RWPE1 (cell line): Measurements from ENCODE around the gene ZNF365.

Source experiments
- CTCF ChIA-PET: fragments of 350-600 bp; sonication (Branson Sonifier 250); formaldehyde crosslinking; extraction: SDS; loops from one replicate; lab custom pipeline; 2021; lab: Yijun Ruan, JAX
- POLR2A ChIA-PET: fragments of 400-600 bp; formaldehyde crosslinking; extraction: SDS; loops from one replicate; lab custom pipeline; 2020; ENCODE audit warnings: antibody characterized with exemption; ENCODE audit not compliant: low non-redundant PET; lab: Yijun Ruan, JAX
- DNase-seq: peaks from one replicate; pipeline ENCODE4 v3.0.0; 2012; ENCODE audit warnings: low spot score
- H3K27ac ChIP-seq: fragments of 450-650 bp; 2 replicates; pipeline ENCODE4 v1.5.1; 2017
- CTCF ChIP-seq: fragments of 450-650 bp; conservative IDR thresholded peaks from 2 replicates; pipeline ENCODE4 v1.5.1; 2017; ENCODE audit warnings: low read depth, mild to moderate bottlenecking

The ZNF365 gene

GRCh38 chr10:62373995-62374861 lies at the start of gene ZNF365:
TSS of gene ZNF365 (plus strand) at chr10:62374369. CDS start at chr10:62376194, 1,825 bp downstream.
- ChIA-PET POLR2A (no interaction called here), CTCF (no interaction called here)
- DNase-seq: peak; percentile 50
- H3K27ac ChIP-seq: no peak within 1 kb of the TSS
- TF ChIP-seq CTCF: no peak

GRCh38 chr10:62326176-62326575 lies 48.0 kb upstream of the ZNF365 start:
- ChIA-PET POLR2A (no interaction called here), CTCF (no interaction called here)
- TF ChIP-seq CTCF: no peak
- no peak overlapping the region for H3K27ac ChIP-seq
- DNase-seq: no peak

GRCh38 chr10:62327885-62328284 lies 46.3 kb upstream of the ZNF365 start:
- POLR2A ChIA-PET: no interaction called here
- H3K27ac ChIP-seq: no peak overlapping the region
- no peak for DNase-seq
- CTCF ChIA-PET: interaction anchor here (1.1 kb wide), 1 partner anchor 17 kb away, joined by 4 read pairs; no protein-coding TSS in a partner anchor
- TF ChIP-seq CTCF: no peak

DNA sequence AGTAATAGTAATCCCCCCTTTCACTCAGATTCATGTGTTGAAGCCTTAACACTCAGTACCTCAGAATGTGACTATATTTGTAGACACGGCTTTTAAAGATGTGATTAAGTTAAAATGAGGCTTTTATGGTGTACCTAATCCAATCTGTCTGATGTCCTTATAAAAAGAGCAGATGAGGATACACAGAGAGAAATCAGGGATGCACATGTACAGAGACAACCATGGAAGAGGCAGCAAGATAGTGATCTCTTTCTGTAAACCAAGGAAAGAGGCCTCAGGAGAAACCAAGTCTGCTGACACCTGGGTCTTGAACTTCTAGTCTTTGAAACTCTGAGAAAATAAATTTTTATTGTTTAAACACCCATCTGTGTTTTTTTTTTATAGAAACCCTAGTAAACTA lies 44.0 kb upstream of the ZNF365 start:
- POLR2A ChIA-PET: no interaction called here
- no peak for TF ChIP-seq CTCF
- no peak overlapping the region for H3K27ac ChIP-seq
- CTCF ChIA-PET: no interaction called here
- DNase-seq: no peak

GRCh38 chr10:62332406-62332805 lies 41.8 kb upstream of the ZNF365 start:
- TF ChIP-seq CTCF: no peak
- no peak for DNase-seq
- H3K27ac ChIP-seq: no peak overlapping the region
- CTCF ChIA-PET: interaction anchor here (0.7 kb wide), 1 partner anchor 731 kb away, joined by 3 read pairs; no protein-coding TSS in a partner anchor
- POLR2A ChIA-PET: no interaction called here

DNA sequence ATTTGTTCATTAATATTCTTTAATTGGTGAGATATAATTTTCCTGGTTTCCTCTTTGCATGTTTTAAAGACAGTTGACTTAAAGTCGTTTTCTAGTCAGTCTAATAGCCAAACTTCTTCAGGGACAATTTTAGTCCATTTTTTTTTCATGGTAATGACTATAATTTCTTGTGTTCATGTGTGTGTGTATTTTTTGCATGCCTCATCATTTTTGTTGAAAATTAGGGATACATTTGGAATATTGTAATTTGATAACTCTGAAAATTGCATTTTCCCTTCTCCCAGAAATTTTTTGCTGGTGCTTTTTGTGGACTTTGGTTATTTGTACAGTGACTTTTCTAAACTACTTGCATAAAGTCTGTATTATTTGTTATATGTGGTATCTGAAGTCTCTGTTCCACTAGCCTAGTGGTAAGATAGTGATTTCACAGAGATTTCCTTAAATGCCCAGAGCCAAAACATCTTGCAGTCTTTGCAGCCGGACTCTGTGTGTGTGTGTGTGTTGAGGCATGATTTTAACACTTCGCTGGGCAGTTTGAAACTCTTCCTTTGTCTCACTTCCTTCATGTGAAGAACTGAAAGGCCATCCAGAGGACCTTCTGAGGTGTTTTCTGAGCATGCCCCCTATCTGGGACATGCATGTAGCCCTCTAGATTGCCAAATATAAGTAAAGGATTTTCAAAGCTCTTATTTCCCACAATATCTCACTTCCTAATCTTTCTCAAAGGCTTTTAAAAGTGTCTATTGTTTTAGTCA lies 40.9 kb upstream of the ZNF365 start:
- POLR2A ChIA-PET: no interaction called here
- no peak for TF ChIP-seq CTCF
- CTCF ChIA-PET: interaction anchor here (0.5 to 0.7 kb wide), 2 partner anchors 52 to 730 kb away, joined by 3 to 4 read pairs; no protein-coding TSS in a partner anchor
- H3K27ac ChIP-seq: no peak overlapping the region
- no peak for DNase-seq
